Activated naive CD8-positive, alpha-beta T cell treated with anti-CD3 and anti-CD28 coated beads, Interleukin-2, amount 10 ng/mL, durations not matched to agents 7 days and 5 days (primary cell): ENCODE measurements around the gene STX8. TPM values are rescaled to one million over a fixed set of nuclear protein-coding genes. Genes with fewer than 3 reads are reported as not detected.

Experiments used
- ATAC-seq: fragments of 150-1000 bp; cut with Tn5 transposase; one replicate; pipeline ENCODE4 v1.10.0; 2021; ENCODE audit warnings: low read depth, moderate library complexity
- POLR2A ChIA-PET: fragments of 350-600 bp; sonication (Branson Sonifier 250); formaldehyde crosslinking; loops from one replicate; lab custom pipeline; 2021; ENCODE audit warnings: antibody characterized with exemption; lab: Charles Lee
- DNase-seq: peaks from one replicate; pipeline ENCODE4 v3.0.0; 2021
- H3K27ac Mint-ChIP-seq: one replicate; pipeline ENCODE4 v1.8.0; 2022; ENCODE audit warnings: mild to moderate bottlenecking, mixed read lengths
- H3K27me3 Mint-ChIP-seq: one replicate; pipeline ENCODE4 v1.8.0; 2022; ENCODE audit warnings: mild to moderate bottlenecking, moderate library complexity, mixed read lengths
- H3K36me3 Mint-ChIP-seq: one replicate; pipeline ENCODE4 v1.8.0; 2021; ENCODE audit warnings: mild to moderate bottlenecking, mixed read lengths
- H3K4me1 Mint-ChIP-seq: one replicate; pipeline ENCODE4 v1.8.0; 2021; ENCODE audit warnings: mixed read lengths
- H3K4me3 Mint-ChIP-seq: one replicate; pipeline ENCODE4 v1.8.0; 2022; ENCODE audit warnings: mild to moderate bottlenecking, moderate library complexity, mixed read lengths
- H3K9me3 Mint-ChIP-seq: one replicate; pipeline ENCODE4 v1.8.0; 2021; ENCODE audit warnings: mixed read lengths
- total RNA-seq, 2 experiments: library from RNA; stranded (reverse); gene quantifications; one replicate each; pipeline ENCODE4 v1.2.3, GENCODE V29; 2021

The STX8 gene
- total RNA-seq, 2 experiments from 2014 or later, result 62.6 to 68.9 TPM

- POLR2A ChIA-PET, result no interaction called here
- peaks cover 2% of the 10 kb centered on the region for H3K4me1 Mint-ChIP-seq
- H3K27me3 Mint-ChIP-seq, result no peaks in the 10 kb centered on the region
These were observed 31.4 kb downstream of the STX8 start for GRCh38 chr17:9544221-9544620.

GRCh38 chr17:9541718-9542117 is 33.9 kb downstream of the STX8 start:
- Mint-ChIP-seq H3K9me3 (no peaks in the 10 kb centered on the region), H3K27me3 (no peaks in the 10 kb centered on the region), H3K4me1 (peaks cover 2% of the 10 kb centered on the region), H3K27ac (no peak overlapping the region), H3K4me3 (no peak overlapping the region), H3K36me3 (peaks cover 24% of the 10 kb centered on the region)
- DNase-seq, result no peak
- POLR2A ChIA-PET, result interaction anchor here (0.6 kb wide), 1 partner anchor 599 kb away, joined by 3 read pairs; no protein-coding TSS in a partner anchor
- ATAC-seq, result no peak

More at GRCh38 chr17:9544221-9544620, 31.4 kb downstream of the STX8 start:
- H3K36me3 Mint-ChIP-seq, result peaks cover 24% of the 10 kb centered on the region
- H3K9me3 Mint-ChIP-seq, result no peaks in the 10 kb centered on the region
- no peak overlapping the region for H3K4me3 Mint-ChIP-seq
- DNase-seq (no peak), ATAC-seq (no peak)
- no peak overlapping the region for H3K27ac Mint-ChIP-seq

GRCh38 chr17:9538626-9539025 is 37.0 kb downstream of the STX8 start:
- no peak overlapping the region for H3K4me3 Mint-ChIP-seq
- H3K9me3 Mint-ChIP-seq, result no peaks in the 10 kb centered on the region
- DNase-seq (no peak), ATAC-seq (no peak)
- H3K36me3 Mint-ChIP-seq, result peaks cover 15% of the 10 kb centered on the region
- POLR2A ChIA-PET, result no interaction called here
- peaks cover 2% of the 10 kb centered on the region for H3K4me1 Mint-ChIP-seq
- H3K27me3 Mint-ChIP-seq, result no peaks in the 10 kb centered on the region
- no peak overlapping the region for H3K27ac Mint-ChIP-seq

- ATAC-seq, result no peak
- H3K4me1 Mint-ChIP-seq, result peaks cover 2% of the 10 kb centered on the region
- no peaks in the 10 kb centered on the region for H3K27me3 Mint-ChIP-seq
- POLR2A ChIA-PET, result no interaction called here
- H3K9me3 Mint-ChIP-seq, result no peaks in the 10 kb centered on the region
- H3K27ac Mint-ChIP-seq, result no peak overlapping the region
- DNase-seq, result no peak
- H3K36me3 Mint-ChIP-seq, result peaks cover 10% of the 10 kb centered on the region
- H3K4me3 Mint-ChIP-seq, result no peak overlapping the region
These were observed 38.3 kb downstream of the STX8 start for GRCh38 chr17:9537177-9537776.

GRCh38 chr17:9536061-9536460 is 39.6 kb downstream of the STX8 start:
- peaks cover 9% of the 10 kb centered on the region for H3K36me3 Mint-ChIP-seq
- ATAC-seq (no peak), DNase-seq (no peak)
- H3K4me1 Mint-ChIP-seq, result peaks cover 3% of the 10 kb centered on the region
- POLR2A ChIA-PET, result no interaction called here
- no peaks in the 10 kb centered on the region for H3K27me3 Mint-ChIP-seq
- H3K9me3 Mint-ChIP-seq, result no peaks in the 10 kb centered on the region
- no peak overlapping the region for H3K27ac Mint-ChIP-seq
- no peak overlapping the region for H3K4me3 Mint-ChIP-seq

GRCh38 chr17:9533441-9533840 is 42.2 kb downstream of the STX8 start:
- Mint-ChIP-seq H3K27me3 (no peaks in the 10 kb centered on the region), H3K36me3 (no peaks in the 10 kb centered on the region), H3K9me3 (no peaks in the 10 kb centered on the region), H3K4me3 (no peak overlapping the region), H3K27ac (no peak overlapping the region), H3K4me1 (peaks cover 3% of the 10 kb centered on the region)
- DNase-seq (no peak), ATAC-seq (no peak)
- POLR2A ChIA-PET, result no interaction called here

GRCh38 chr17:9532715-9533114 is 42.9 kb downstream of the STX8 start:
- ATAC-seq, result no peak
- no peak for DNase-seq
- no peaks in the 10 kb centered on the region for H3K27me3 Mint-ChIP-seq
- H3K4me1 Mint-ChIP-seq, result peaks cover 3% of the 10 kb centered on the region
- H3K4me3 Mint-ChIP-seq, result no peak overlapping the region
- H3K36me3 Mint-ChIP-seq, result no peaks in the 10 kb centered on the region
- no peak overlapping the region for H3K27ac Mint-ChIP-seq
- POLR2A ChIA-PET, result no interaction called here
- no peaks in the 10 kb centered on the region for H3K9me3 Mint-ChIP-seq

GRCh38 chr17:9531034-9531433 is 44.6 kb downstream of the STX8 start:
- DNase-seq (no peak), ATAC-seq (no peak)
- H3K27ac Mint-ChIP-seq, result no peak overlapping the region
- H3K36me3 Mint-ChIP-seq, result peaks cover 2% of the 10 kb centered on the region
- no peak overlapping the region for H3K4me3 Mint-ChIP-seq
- POLR2A ChIA-PET, result no interaction called here
- no peaks in the 10 kb centered on the region for H3K27me3 Mint-ChIP-seq
- H3K9me3 Mint-ChIP-seq, result no peaks in the 10 kb centered on the region
- H3K4me1 Mint-ChIP-seq, result peaks cover 3% of the 10 kb centered on the region

GRCh38 chr17:9529033-9529700 is 46.5 kb downstream of the STX8 start:
- ATAC-seq, result peak; percentile 56
- Mint-ChIP-seq H3K27me3 (no peaks in the 10 kb centered on the region), H3K4me1 (peaks cover 3% of the 10 kb centered on the region), H3K27ac (no peak overlapping the region), H3K4me3 (no peak overlapping the region), H3K9me3 (no peaks in the 10 kb centered on the region), H3K36me3 (peaks cover 2% of the 10 kb centered on the region)
- DNase-seq, result no peak
- POLR2A ChIA-PET, result no interaction called here

- DNase-seq (no peak), ATAC-seq (no peak)
- no peaks in the 10 kb centered on the region for H3K9me3 Mint-ChIP-seq
- no peak overlapping the region for H3K27ac Mint-ChIP-seq
- no peaks in the 10 kb centered on the region for H3K27me3 Mint-ChIP-seq
- H3K4me3 Mint-ChIP-seq, result no peak overlapping the region
- H3K4me1 Mint-ChIP-seq, result peaks cover 1% of the 10 kb centered on the region
- POLR2A ChIA-PET, result no interaction called here
- peaks cover 2% of the 10 kb centered on the region for H3K36me3 Mint-ChIP-seq
These were observed 47.8 kb downstream of the STX8 start for GRCh38 chr17:9527788-9528187.

- DNase-seq, result no peak
- no peaks in the 10 kb centered on the region for H3K9me3 Mint-ChIP-seq
- POLR2A ChIA-PET, result interaction anchor here (0.6 kb wide), 1 partner anchor 54 kb away, joined by 3 read pairs; no protein-coding TSS in a partner anchor
- peaks cover 2% of the 10 kb centered on the region for H3K36me3 Mint-ChIP-seq
- H3K4me1 Mint-ChIP-seq, result peaks cover 16% of the 10 kb centered on the region
- ATAC-seq, result no peak
- H3K27me3 Mint-ChIP-seq, result peaks cover 2% of the 10 kb centered on the region
- H3K27ac Mint-ChIP-seq, result no peak overlapping the region
- no peak overlapping the region for H3K4me3 Mint-ChIP-seq
These were observed 53.5 kb downstream of the STX8 start for GRCh38 chr17:9522074-9522473.

GRCh38 chr17:9521062-9521461 is 54.6 kb downstream of the STX8 start:
- Mint-ChIP-seq H3K27ac (no peak overlapping the region), H3K4me3 (no peak overlapping the region), H3K27me3 (peaks cover 2% of the 10 kb centered on the region), H3K36me3 (no peaks in the 10 kb centered on the region), H3K4me1 (peaks cover 18% of the 10 kb centered on the region), H3K9me3 (no peaks in the 10 kb centered on the region)
- no peak for ATAC-seq
- POLR2A ChIA-PET, result no interaction called here
- no peak for DNase-seq

GRCh38 chr17:9520649-9521048 is 55.0 kb downstream of the STX8 start:
- Mint-ChIP-seq H3K27ac (no peak overlapping the region), H3K4me1 (peaks cover 18% of the 10 kb centered on the region), H3K27me3 (peaks cover 2% of the 10 kb centered on the region), H3K36me3 (no peaks in the 10 kb centered on the region), H3K4me3 (no peak overlapping the region), H3K9me3 (no peaks in the 10 kb centered on the region)
- POLR2A ChIA-PET, result no interaction called here
- no peak for ATAC-seq
- no peak for DNase-seq
